HG03442 (cell line): ENCODE results near the gene CDH11.

ENCODE experiments used
- ATAC-seq: cut with Tn5 transposase; IDR thresholded peaks from one replicate; pipeline ENCODE4 v1.9.1; 2021; ENCODE audit warnings: mild to moderate bottlenecking, moderate library complexity; ENCODE audit not compliant: unreplicated experiment

The CDH11 gene

GRCh38 chr16:65071433-65072311, 50.2 kb downstream of the CDH11 start:
- ATAC-seq, result no peak

GRCh38 chr16:65070831-65071432, 50.9 kb downstream of the CDH11 start:
- ATAC-seq, result no peak

- ATAC-seq, result no peak
Observed at GRCh38 chr16:65069766-65070165, 52.1 kb downstream of the CDH11 start.

GRCh38 chr16:65069065-65069464, 52.8 kb downstream of the CDH11 start:
- ATAC-seq, result no peak

- ATAC-seq, result no peak
Observed at GRCh38 chr16:65068151-65068740, 53.6 kb downstream of the CDH11 start.

GRCh38 chr16:65066651-65067050, 55.2 kb downstream of the CDH11 start:
- ATAC-seq, result no peak

GRCh38 chr16:65065031-65065430, 56.8 kb downstream of the CDH11 start:
- no peak for ATAC-seq

GRCh38 chr16:65064131-65064530, 57.7 kb downstream of the CDH11 start:
- no peak for ATAC-seq

GRCh38 chr16:65062736-65063583, 58.9 kb downstream of the CDH11 start:
- ATAC-seq, result no peak

GRCh38 chr16:65061935-65062518, 59.8 kb downstream of the CDH11 start:
- no peak for ATAC-seq

GRCh38 chr16:65061263-65061662, 60.6 kb downstream of the CDH11 start:
- ATAC-seq, result no peak

GRCh38 chr16:65059406-65059980, 62.4 kb downstream of the CDH11 start:
- no peak for ATAC-seq

- no peak for ATAC-seq
Observed at GRCh38 chr16:65057184-65057583, 64.7 kb downstream of the CDH11 start.

GRCh38 chr16:65054457-65054856, 67.4 kb downstream of the CDH11 start:
- ATAC-seq, result no peak

- no peak for ATAC-seq
Observed at GRCh38 chr16:65049679-65050078, 72.2 kb downstream of the CDH11 start.

GRCh38 chr16:65045961-65046360, 75.9 kb downstream of the CDH11 start:
- ATAC-seq, result no peak

GRCh38 chr16:65044873-65045272, 77.0 kb downstream of the CDH11 start:
- no peak for ATAC-seq

- ATAC-seq, result no peak
Observed at GRCh38 chr16:65044026-65044425, 77.8 kb downstream of the CDH11 start.

- no peak for ATAC-seq
Observed at GRCh38 chr16:65042438-65043365, 79.2 kb downstream of the CDH11 start.
